HG03354 (cell line): ENCODE measurements around the gene PXDN.

ENCODE experiments used
- ATAC-seq: cut with Tn5 transposase; IDR thresholded peaks from one replicate; pipeline ENCODE4 v1.9.1; 2021; ENCODE audit warnings: mild to moderate bottlenecking; ENCODE audit not compliant: unreplicated experiment, poor library complexity, severe bottlenecking

PXDN gene

GRCh38 chr2:1595274-1595673, 149.0 kb downstream of the PXDN start:
- ATAC-seq = no peak

GRCh38 chr2:1594373-1595171, 149.7 kb downstream of the PXDN start:
- ATAC-seq = no peak

- ATAC-seq = no peak
Measured at GRCh38 chr2:1594123-1594372, 150.3 kb downstream of the PXDN start.

- no peak for ATAC-seq
Measured at GRCh38 chr2:1593371-1594122, 150.8 kb downstream of the PXDN start.

- ATAC-seq = no peak
Measured at GRCh38 chr2:1591978-1592907, 152.1 kb downstream of the PXDN start.

GRCh38 chr2:1591461-1591770, 152.9 kb downstream of the PXDN start:
- no peak for ATAC-seq

- no peak for ATAC-seq
Measured at GRCh38 chr2:1590596-1591460, 153.5 kb downstream of the PXDN start.

GRCh38 chr2:1588978-1589621, 155.2 kb downstream of the PXDN start:
- no peak for ATAC-seq

GRCh38 chr2:1588051-1588977, 156.0 kb downstream of the PXDN start:
- no peak for ATAC-seq

- no peak for ATAC-seq
Measured at GRCh38 chr2:1586923-1587840, 157.1 kb downstream of the PXDN start.

GRCh38 chr2:1586251-1586922, 157.9 kb downstream of the PXDN start:
- ATAC-seq = no peak

GRCh38 chr2:1585635-1586034, 158.7 kb downstream of the PXDN start:
- ATAC-seq = no peak

GRCh38 chr2:1584691-1585485, 159.4 kb downstream of the PXDN start:
- ATAC-seq = no peak

GRCh38 chr2:1584051-1584531, 160.2 kb downstream of the PXDN start:
- ATAC-seq = no peak

- no peak for ATAC-seq
Measured at GRCh38 chr2:1582891-1583341, 161.4 kb downstream of the PXDN start.
